GM21515 (cell line): ENCODE measurements around the gene ADCY3.

ENCODE experiments used
- ATAC-seq: cut with Tn5 transposase; IDR thresholded peaks from one replicate; pipeline ENCODE4 v1.9.1; 2021; ENCODE audit not compliant: unreplicated experiment

Gene ADCY3

DNA sequence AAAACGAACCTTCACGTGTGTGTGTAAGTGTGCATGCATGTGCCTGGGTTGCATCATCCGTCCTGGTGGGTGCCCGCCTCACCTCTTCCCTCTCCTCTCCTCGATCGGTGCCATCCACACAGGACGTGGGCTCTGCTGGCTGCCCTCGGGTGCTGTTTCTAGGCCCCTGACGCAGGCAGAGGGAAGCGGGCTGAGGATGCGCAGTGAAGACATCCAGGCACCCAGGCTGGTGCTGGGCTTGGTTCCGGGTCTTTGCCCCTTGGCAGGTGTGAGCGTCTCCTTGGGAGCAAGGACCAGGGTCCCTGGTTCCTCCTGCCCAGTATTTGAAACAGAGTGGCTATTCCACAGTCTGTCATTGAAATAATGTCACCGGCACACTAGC, 6.2 kb upstream of the ADCY3 start:
- no peak for ATAC-seq

- ATAC-seq = no peak
Observed at GRCh38 chr2:24925815-24926214, 5.8 kb upstream of the ADCY3 start.

- no peak for ATAC-seq
Observed at GRCh38 chr2:24924732-24925131, 4.7 kb upstream of the ADCY3 start.

DNA sequence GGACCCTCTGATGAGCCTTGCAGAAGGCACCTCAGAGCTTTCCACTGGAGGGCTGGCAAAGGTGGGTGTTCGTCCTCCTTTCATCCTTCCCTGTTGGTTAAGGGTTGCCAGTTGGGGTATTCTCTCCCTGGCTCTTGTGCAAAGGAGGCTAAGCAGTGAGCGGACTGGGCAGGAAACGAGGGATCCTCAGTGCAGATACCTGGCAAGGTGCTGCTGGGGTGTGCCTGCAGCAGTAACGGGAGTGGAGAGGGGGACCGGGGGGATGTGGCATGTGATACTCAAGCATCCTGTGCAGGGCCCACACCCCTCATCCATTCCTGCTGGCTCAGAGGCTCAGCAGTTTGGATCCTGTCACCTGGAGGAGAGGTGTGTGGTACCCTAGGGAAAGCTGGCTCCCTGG, 4.2 kb upstream of the ADCY3 start:
- no peak for ATAC-seq

GRCh38 chr2:24923106-24923505, 3.1 kb upstream of the ADCY3 start:
- ATAC-seq = no peak

- no peak for ATAC-seq
Observed at GRCh38 chr2:24922556-24922955, 2.5 kb upstream of the ADCY3 start.

DNA sequence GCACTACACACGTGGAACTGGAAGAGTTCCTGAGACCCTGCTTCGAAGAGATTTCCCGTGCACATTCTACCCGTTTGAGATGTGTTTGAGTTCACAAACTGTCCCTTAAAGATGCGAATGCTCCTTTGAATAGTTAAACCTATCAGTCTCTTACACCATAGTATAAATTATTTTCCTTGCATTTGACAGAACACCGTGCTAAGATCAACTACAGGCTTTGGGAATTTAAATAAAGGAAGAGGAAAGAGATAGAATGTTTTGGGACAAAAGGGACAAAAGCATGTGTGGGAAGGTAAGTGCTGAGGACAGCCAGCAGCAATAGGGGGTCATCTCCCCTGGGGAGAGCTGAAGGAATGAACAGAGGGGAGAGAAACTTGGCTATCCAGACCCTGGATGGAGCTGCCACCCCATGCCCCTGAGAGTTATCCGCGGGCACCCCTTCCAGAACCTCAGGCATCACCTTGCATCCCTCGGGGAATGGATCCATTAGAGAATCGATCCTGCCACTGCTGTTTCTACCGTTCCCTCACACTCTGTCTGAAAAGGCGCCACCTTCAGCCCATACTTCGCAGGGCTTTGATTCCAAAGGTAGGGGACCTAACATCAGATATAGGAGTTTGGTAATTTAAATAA, 888 bp upstream of the ADCY3 start:
- no peak for ATAC-seq

GRCh38 chr2:24919506-24920097, 435 bp downstream of the ADCY3 start:
- ATAC-seq = peak; percentile 27

- no peak for ATAC-seq
Observed at GRCh38 chr2:24919037-24919505, 966 bp downstream of the ADCY3 start.

GRCh38 chr2:24918326-24919036, 1.6 kb downstream of the ADCY3 start:
- ATAC-seq = no peak

DNA sequence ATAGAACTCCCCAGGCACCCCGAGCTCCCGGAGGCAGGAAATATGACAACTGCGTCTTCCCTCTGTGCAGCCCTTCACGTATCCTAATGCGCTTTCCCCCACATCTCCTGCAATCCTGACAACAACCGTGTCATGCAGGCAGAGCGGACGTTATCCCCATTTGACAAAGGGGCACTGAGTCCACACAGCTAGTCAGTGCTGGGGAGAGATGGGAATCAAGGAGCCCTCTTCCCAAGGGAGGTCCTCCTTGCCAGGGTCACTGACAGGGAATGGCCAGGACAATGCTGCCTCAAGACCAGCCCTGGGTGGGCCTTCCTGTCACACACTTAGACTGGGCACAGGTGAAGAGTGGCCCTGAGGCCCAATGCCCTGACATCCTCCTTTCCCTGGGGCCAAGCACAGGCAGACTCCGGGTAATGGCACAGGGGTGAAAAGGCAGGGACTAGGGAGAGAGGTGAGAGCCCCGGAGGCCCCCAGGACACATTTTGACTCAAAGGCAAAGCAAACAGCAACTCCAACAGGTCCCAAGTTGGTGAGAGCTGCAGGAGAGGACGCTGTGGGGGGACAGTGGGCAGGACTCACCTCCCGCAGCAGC, 2.2 kb downstream of the ADCY3 start:
- ATAC-seq = no peak

- no peak for ATAC-seq
Observed at GRCh38 chr2:24917086-24917485, 3.0 kb downstream of the ADCY3 start.

DNA sequence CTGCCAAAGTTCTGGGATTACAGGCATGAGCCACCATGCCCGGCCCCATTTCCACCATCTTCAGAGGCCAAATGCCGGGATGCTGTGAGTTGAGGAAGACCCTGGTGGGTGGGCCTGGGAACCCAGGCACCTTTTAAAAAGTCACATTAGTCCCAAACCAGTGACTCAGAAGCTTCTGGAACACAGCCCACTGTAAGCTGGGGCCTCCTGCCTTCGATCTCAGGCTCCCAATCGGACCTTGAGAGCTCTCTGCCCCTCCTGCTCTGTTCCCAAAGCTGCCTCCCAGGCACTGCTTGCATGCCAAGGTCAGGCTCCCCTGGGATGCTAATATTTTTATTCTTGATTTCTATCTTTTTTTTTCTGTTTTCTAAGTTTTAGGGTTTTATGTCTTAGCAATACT, 4.2 kb downstream of the ADCY3 start:
- no peak for ATAC-seq

GRCh38 chr2:24915175-24915574, 4.9 kb downstream of the ADCY3 start:
- ATAC-seq = no peak

DNA sequence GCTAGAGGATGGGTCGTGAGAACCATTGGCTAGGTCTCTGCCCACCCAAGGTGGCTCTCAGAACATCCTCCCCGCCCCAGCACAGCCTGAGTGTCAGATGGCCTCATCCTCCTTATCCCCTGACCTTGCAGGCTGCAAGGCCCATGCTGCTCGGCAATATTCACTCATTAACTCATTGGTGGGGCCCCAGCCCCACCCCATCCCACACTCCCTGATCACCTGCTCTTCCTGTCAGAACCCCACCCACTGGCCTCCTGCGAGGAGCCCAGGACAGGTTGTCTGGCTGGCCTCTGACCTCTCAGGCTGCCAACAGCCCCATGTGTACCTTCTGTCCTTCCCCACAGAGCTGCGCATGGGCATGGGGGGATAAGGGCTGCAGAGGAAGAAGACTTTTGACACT, 5.3 kb downstream of the ADCY3 start:
- ATAC-seq = no peak

DNA sequence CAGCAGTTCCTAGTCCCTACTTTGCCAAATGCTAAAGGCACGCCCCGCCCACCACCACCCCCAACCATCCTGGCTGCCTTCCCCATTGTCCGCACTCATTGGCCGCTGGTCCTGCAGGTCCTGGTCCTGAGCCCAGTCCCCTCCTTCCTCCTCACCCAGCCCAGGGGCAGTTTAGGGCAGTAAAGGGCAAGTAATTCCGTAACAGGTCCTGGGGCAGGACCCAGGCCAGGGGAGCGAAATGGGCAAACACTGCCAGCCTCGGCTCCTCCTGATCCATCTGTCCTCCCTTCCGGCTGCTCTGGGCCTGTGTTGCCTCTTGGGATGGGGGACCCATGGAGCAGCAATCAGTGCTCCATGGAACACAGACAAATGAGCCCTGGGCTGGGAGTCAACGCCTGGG, 6.1 kb downstream of the ADCY3 start:
- no peak for ATAC-seq

GRCh38 chr2:24912986-24913385, 7.1 kb downstream of the ADCY3 start:
- no peak for ATAC-seq

- no peak for ATAC-seq
Observed at GRCh38 chr2:24912523-24912922, 7.5 kb downstream of the ADCY3 start.

- no peak for ATAC-seq
Observed at GRCh38 chr2:24910245-24910644, 9.8 kb downstream of the ADCY3 start.

DNA sequence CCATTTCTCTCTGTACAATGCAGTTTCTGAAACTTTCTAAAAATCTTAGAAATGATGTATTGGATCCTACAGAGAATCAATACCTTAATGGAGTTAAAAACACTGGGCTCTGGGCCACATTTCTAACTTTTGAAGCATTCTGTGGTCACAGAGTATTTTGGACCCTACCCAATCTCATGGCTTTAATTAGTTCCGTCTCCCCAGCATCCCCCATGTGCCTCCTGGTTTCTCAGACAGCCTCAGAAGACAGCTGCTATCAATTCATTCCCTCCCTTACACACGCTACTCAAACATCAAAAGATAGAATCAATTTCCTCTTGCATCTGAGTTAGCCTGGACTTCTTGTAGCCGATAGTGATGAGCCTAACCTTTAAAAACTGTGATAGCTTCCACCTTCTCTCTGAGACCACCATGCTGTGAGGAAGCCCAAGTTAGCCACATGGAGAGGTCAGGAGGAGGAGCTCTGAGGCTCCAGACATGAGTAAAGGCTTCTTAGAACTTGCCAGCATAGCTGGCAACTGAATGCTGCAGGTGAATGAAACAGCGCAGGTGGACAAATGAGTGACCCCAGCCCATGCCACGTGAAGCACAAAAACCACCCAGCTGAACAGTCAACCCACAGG, 10.4 kb downstream of the ADCY3 start:
- ATAC-seq = no peak

- ATAC-seq = no peak
Observed at GRCh38 chr2:24908461-24908901, 11.6 kb downstream of the ADCY3 start.

GRCh38 chr2:24907116-24907515, 12.9 kb downstream of the ADCY3 start:
- ATAC-seq = no peak
